Measurements from ENCODE around the gene CCND2.

Gene CCND2

GRCh38 chr12:4274396-4275015 lies 944 bp downstream of the CCND2 start:
- TF ChIP-seq, protein P1, sequence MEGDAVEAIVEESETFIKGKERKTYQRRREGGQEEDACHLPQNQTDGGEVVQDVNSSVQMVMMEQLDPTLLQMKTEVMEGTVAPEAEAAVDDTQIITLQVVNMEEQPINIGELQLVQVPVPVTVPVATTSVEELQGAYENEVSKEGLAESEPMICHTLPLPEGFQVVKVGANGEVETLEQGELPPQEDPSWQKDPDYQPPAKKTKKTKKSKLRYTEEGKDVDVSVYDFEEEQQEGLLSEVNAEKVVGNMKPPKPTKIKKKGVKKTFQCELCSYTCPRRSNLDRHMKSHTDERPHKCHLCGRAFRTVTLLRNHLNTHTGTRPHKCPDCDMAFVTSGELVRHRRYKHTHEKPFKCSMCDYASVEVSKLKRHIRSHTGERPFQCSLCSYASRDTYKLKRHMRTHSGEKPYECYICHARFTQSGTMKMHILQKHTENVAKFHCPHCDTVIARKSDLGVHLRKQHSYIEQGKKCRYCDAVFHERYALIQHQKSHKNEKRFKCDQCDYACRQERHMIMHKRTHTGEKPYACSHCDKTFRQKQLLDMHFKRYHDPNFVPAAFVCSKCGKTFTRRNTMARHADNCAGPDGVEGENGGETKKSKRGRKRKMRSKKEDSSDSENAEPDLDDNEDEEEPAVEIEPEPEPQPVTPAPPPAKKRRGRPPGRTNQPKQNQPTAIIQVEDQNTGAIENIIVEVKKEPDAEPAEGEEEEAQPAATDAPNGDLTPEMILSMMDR (IDR thresholded peaks at IDR 0.05; ENCODE audit: low read depth, low read length) = no peak
- peak overlapping the region; percentile 52 for H3K4me3 ChIP-seq (ENCODE audit: low read depth, low read length)

DNA sequence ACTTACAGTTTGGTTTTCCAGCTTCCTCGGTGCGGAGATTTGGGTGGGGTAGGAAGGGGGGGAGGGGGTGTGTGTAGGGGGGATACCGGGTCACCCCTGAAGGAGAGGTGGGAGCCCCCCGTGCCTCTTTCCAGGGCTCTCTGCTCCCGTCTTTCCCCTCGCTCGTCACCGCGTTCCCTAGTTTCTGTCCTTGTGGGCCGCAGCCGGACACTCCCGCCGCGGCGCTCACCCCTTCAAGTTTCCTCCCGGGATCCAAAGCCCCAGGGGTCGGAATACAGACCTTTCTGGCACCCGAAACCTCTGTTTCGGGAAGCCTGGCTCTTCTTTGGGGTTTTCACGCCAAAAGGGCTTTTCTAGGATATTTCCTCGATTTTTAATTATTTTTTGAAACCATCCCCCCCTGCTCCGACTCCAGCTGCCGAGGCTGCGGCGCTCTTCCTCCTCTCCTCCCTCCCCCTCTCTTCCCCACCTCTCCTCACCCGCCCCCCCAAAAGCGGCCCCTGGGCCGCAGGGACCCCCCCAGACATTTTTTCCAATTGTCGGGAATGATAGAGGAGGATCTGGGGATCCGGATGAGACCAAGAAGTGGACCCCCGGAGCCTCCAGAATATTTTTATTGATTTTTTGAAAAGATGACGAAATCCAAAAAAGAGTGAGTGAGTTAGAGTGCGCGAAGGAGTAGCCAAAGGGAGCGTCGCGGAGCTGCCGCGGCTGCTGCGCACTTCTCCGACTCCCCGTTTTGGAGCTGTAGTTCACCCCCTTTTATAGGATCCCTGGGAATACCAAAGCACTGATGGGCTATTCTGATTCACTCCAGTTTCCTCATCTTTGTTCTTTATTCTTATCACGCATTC lies 1.7 kb downstream of the CCND2 start:
- TF ChIP-seq, protein P1 (IDR thresholded peaks at IDR 0.05; ENCODE audit: low read depth, low read length) = no peak
- H3K4me3 ChIP-seq (ENCODE audit: low read depth, low read length) = peak overlapping the region; percentile 52

DNA sequence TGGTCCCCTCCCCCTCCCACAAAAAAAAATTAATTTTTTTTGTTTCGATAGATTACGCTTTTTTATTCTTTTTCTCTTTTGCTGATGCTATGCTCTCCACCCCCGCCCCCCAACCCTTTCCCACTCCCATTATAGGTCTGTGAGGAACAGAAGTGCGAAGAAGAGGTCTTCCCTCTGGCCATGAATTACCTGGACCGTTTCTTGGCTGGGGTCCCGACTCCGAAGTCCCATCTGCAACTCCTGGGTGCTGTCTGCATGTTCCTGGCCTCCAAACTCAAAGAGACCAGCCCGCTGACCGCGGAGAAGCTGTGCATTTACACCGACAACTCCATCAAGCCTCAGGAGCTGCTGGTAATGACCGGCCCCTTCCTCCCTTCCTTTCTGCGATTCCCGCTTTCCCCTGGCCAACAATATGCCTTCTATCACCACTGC lies 2.3 kb downstream of the CCND2 start:
- peak overlapping the region; percentile 52; the same call in 1 of the 2 replicates for H3K4me3 ChIP-seq (ENCODE audit: low read depth, low read length)
- TF ChIP-seq, protein P1 (IDR thresholded peaks at IDR 0.05; ENCODE audit: low read depth, low read length) = no peak

- H3K4me3 ChIP-seq (ENCODE audit: low read depth, low read length) = no peak overlapping the region
- TF ChIP-seq, protein P1 (IDR thresholded peaks at IDR 0.05; ENCODE audit: low read depth, low read length) = peak; percentile 88
These were observed 3.1 kb downstream of the CCND2 start for GRCh38 chr12:4276524-4277204.

DNA sequence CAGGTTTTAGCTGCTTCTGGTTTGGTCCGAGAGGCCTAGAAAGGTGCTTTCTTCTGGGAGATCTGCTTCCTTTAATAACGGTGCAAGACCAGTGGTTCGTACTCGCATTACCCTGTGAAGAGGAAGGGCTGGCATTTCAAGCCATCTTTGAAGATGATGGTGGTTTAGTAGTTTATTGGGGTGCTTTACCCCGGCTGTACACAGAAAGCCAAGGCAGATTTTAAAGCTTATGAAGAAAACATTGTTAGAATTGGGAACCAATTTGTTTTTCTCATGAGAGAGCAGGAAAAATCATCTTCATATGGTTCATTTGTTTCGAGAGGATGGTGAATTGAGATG lies 3.6 kb downstream of the CCND2 start:
- TF ChIP-seq, protein P1 (IDR thresholded peaks at IDR 0.05; ENCODE audit: low read depth, low read length) = no peak
- no peak overlapping the region for H3K4me3 ChIP-seq (ENCODE audit: low read depth, low read length)

GRCh38 chr12:4277857-4278256 lies 4.3 kb downstream of the CCND2 start:
- TF ChIP-seq, protein P1 (IDR thresholded peaks at IDR 0.05; ENCODE audit: low read depth, low read length) = no peak
- no peak overlapping the region for H3K4me3 ChIP-seq (ENCODE audit: low read depth, low read length)

Data from WI38 (cell line).